Raji (cell line): Measurements from ENCODE around the gene AMELX.

ENCODE experiments used
- POLR2A ChIP-seq: IDR thresholded peaks from 2 replicates; pipeline ENCODE4 v1.6.1; 2011; ENCODE audit warnings: low read depth, low read length, control low read depth; ENCODE audit not compliant: insufficient read depth

AMELX gene

GRCh38 chrX:11293113-11293512 is at the start of gene AMELX:
Gene AMELX, plus strand, starts transcription at chrX:11293413. Its CDS starts 1,376 bp downstream, at chrX:11294789.
- TF ChIP-seq POLR2A, result no peak

GRCh38 chrX:11244636-11245035 is 48.6 kb upstream of the AMELX start:
- TF ChIP-seq POLR2A, result no peak

GRCh38 chrX:11254417-11255109 is 38.6 kb upstream of the AMELX start:
- TF ChIP-seq POLR2A, result no peak

- no peak for TF ChIP-seq POLR2A
Observed at GRCh38 chrX:11257290-11257689, 35.9 kb upstream of the AMELX start.

- TF ChIP-seq POLR2A, result no peak
Observed at GRCh38 chrX:11257711-11258110, 35.5 kb upstream of the AMELX start.

GRCh38 chrX:11259437-11259836 is 33.8 kb upstream of the AMELX start:
- TF ChIP-seq POLR2A, result no peak

- TF ChIP-seq POLR2A, result no peak
Observed at GRCh38 chrX:11261260-11261659, 32.0 kb upstream of the AMELX start.

- no peak for TF ChIP-seq POLR2A
Observed at GRCh38 chrX:11264925-11265324, 28.3 kb upstream of the AMELX start.

GRCh38 chrX:11265352-11265751 is 27.9 kb upstream of the AMELX start:
- no peak for TF ChIP-seq POLR2A

GRCh38 chrX:11266573-11267003 is 26.6 kb upstream of the AMELX start:
- no peak for TF ChIP-seq POLR2A

GRCh38 chrX:11267425-11267824 is 25.8 kb upstream of the AMELX start:
- TF ChIP-seq POLR2A, result no peak

GRCh38 chrX:11269006-11269405 is 24.2 kb upstream of the AMELX start:
- TF ChIP-seq POLR2A, result no peak

- TF ChIP-seq POLR2A, result no peak
Observed at GRCh38 chrX:11269996-11270395, 23.2 kb upstream of the AMELX start.

GRCh38 chrX:11272290-11272689 is 20.9 kb upstream of the AMELX start:
- no peak for TF ChIP-seq POLR2A

- TF ChIP-seq POLR2A, result no peak
Observed at GRCh38 chrX:11272863-11273262, 20.4 kb upstream of the AMELX start.

- TF ChIP-seq POLR2A, result no peak
Observed at GRCh38 chrX:11273544-11273943, 19.7 kb upstream of the AMELX start.

GRCh38 chrX:11282043-11282442 is 11.2 kb upstream of the AMELX start:
- TF ChIP-seq POLR2A, result no peak
